DND-41 (cell line): ENCODE results near the gene PTPRN2.

Source experiments
- ATAC-seq: fragments of 200-7000 bp; cut with Tn5 transposase; 3 replicates; pipeline ENCODE4 v1.9.1; 2021; ENCODE audit warnings: low read depth; ENCODE audit not compliant: insufficient read depth
- DNase-seq: peaks from one replicate; pipeline ENCODE4 v3.0.0-alpha.2; 2020
- H2AFZ ChIP-seq: 2 replicates; pipeline ENCODE4 v1.6.0; 2012; ENCODE audit warnings: low read depth, low read length
- H3K27ac ChIP-seq: 2 replicates; pipeline ENCODE4 v1.5.1; 2012; ENCODE audit warnings: low read length, inconsistent platforms
- H3K27me3 ChIP-seq: fragments of 200-600 bp; sonication (generic); 2 replicates; pipeline ENCODE4 v1.6.0; 2012; ENCODE audit warnings: low read length, mild to moderate bottlenecking, inconsistent platforms; ENCODE audit not compliant: insufficient read depth, poor library complexity
- H3K36me3 ChIP-seq: 2 replicates; pipeline ENCODE4 v1.5.1; 2012; ENCODE audit warnings: low read length, inconsistent platforms; ENCODE audit not compliant: insufficient read depth
- H3K4me1 ChIP-seq: 2 replicates; pipeline ENCODE4 v1.5.1; 2012; ENCODE audit warnings: mild to moderate bottlenecking, low read length; ENCODE audit not compliant: insufficient read depth
- H3K4me2 ChIP-seq: 2 replicates; pipeline ENCODE4 v1.6.0; 2012; ENCODE audit warnings: mild to moderate bottlenecking, moderate library complexity, low read length, inconsistent platforms; ENCODE audit not compliant: insufficient read depth
- H3K4me3 ChIP-seq, 2 experiments: fragments of 200-600 bp in 1 of 2; shearing (Covaris generic) in 1 of 2; 2 replicates each; pipeline ENCODE4 v1.5.1; 2012 to 2016; ENCODE audit warnings: inconsistent platforms in 2 of 2, low read length in 2 of 2, mild to moderate bottlenecking in 2 of 2, low read depth in 1 of 2, moderate library complexity in 1 of 2
- H3K79me2 ChIP-seq: 2 replicates; pipeline ENCODE4 v1.6.0; 2012; ENCODE audit warnings: low read length, inconsistent platforms; ENCODE audit not compliant: insufficient read depth
- H3K9ac ChIP-seq: 2 replicates; pipeline ENCODE4 v1.6.0; 2012; ENCODE audit warnings: low read depth, mild to moderate bottlenecking, inconsistent platforms, low read length, moderate library complexity
- H3K9me3 ChIP-seq: 2 replicates; pipeline ENCODE4 v1.5.1; 2012; ENCODE audit warnings: low read length, moderate library complexity, mild to moderate bottlenecking, inconsistent platforms; ENCODE audit not compliant: insufficient read depth, severe bottlenecking
- H4K20me1 ChIP-seq: 2 replicates; pipeline ENCODE4 v1.6.0; 2012; ENCODE audit warnings: low read length; ENCODE audit not compliant: insufficient read depth
- EZH2 ChIP-seq: IDR thresholded peaks from 3 replicates; pipeline ENCODE4 v1.6.1; 2012; ENCODE audit warnings: borderline replicate concordance, low read depth, mild to moderate bottlenecking, moderate library complexity, low read length, inconsistent platforms; ENCODE audit not compliant: severe bottlenecking
- TF ChIP-seq, protein P1 (sequence below): IDR thresholded peaks from 2 replicates; pipeline ENCODE4 v1.5.1; 2012; ENCODE audit warnings: borderline replicate concordance, low read length, moderate library complexity, mild to moderate bottlenecking; ENCODE audit not compliant: poor library complexity, severe bottlenecking; ENCODE audit errors: extremely low read depth

PTPRN2 gene

DNA sequence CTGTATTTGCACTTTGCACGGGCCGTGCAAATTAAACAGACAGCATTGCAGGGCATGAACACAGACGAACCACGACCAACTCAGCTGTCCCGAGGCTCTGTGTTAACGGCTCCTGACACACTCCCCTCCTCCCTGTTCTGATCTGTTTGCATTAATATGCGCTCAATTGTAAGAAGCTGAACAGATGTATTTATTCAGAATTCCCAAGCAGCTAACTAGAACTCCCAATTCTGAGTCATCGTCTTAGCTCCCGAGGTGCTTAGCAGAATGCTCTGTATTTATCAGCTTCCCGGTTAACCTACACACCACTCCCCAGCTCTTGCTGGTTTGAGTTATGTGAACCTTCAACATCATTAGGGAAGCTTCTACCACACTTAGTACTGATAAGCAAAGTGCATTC, 286.4 kb downstream of the PTPRN2 start:
- no peak for DNase-seq
- no peaks in the 10 kb centered on the region for H3K36me3 ChIP-seq
- no peaks in the 10 kb centered on the region for H3K79me2 ChIP-seq

DNA sequence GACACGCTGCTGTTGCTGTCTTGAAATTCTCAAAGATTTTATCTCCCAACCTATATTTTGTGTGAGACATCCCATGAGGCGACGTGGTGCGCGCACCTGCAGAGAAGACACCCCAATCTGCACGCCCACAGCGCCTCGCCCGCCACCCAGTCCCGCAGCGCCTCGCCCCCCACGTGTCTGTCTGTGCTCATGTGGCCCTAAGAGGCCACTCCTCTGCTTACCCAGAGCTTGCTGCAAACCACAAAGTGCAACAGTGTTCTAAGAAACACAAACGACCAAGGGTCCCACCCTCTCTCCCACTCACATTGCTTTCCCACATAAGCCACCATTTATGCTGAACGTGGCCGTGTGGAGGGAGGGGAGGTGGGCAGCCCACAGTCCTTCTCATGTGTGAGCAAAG, 287.2 kb downstream of the PTPRN2 start:
- DNase-seq (no peak), ATAC-seq (no peak)
- no peaks in the 10 kb centered on the region for H3K4me1 ChIP-seq
- no peaks in the 10 kb centered on the region for H4K20me1 ChIP-seq
- H3K36me3 ChIP-seq = no peaks in the 10 kb centered on the region
- no peak overlapping the region for H3K4me2 ChIP-seq
- H3K4me3 ChIP-seq = no peak overlapping the region
- TF ChIP-seq, protein P1, sequence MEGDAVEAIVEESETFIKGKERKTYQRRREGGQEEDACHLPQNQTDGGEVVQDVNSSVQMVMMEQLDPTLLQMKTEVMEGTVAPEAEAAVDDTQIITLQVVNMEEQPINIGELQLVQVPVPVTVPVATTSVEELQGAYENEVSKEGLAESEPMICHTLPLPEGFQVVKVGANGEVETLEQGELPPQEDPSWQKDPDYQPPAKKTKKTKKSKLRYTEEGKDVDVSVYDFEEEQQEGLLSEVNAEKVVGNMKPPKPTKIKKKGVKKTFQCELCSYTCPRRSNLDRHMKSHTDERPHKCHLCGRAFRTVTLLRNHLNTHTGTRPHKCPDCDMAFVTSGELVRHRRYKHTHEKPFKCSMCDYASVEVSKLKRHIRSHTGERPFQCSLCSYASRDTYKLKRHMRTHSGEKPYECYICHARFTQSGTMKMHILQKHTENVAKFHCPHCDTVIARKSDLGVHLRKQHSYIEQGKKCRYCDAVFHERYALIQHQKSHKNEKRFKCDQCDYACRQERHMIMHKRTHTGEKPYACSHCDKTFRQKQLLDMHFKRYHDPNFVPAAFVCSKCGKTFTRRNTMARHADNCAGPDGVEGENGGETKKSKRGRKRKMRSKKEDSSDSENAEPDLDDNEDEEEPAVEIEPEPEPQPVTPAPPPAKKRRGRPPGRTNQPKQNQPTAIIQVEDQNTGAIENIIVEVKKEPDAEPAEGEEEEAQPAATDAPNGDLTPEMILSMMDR = no peak
- TF ChIP-seq EZH2 = no peak
- peaks cover 4% of the 10 kb centered on the region for H3K27me3 ChIP-seq
- H2AFZ ChIP-seq = no peak overlapping the region
- H3K9me3 ChIP-seq = no peaks in the 10 kb centered on the region
- H3K9ac ChIP-seq = no peak overlapping the region
- no peaks in the 10 kb centered on the region for H3K79me2 ChIP-seq
- H3K27ac ChIP-seq = no peak overlapping the region

More for the DNA sequence above, 286.4 kb downstream of the PTPRN2 start:
- no peaks in the 10 kb centered on the region for H3K4me1 ChIP-seq
- H4K20me1 ChIP-seq = no peaks in the 10 kb centered on the region
- ATAC-seq = no peak
- no peak overlapping the region for H3K4me2 ChIP-seq
- TF ChIP-seq, protein P1 = no peak
- TF ChIP-seq EZH2 = no peak
- H3K9ac ChIP-seq = no peak overlapping the region
- H3K4me3 ChIP-seq = no peak overlapping the region
- no peak overlapping the region for H3K27ac ChIP-seq
- H3K27me3 ChIP-seq = peaks cover 4% of the 10 kb centered on the region
- no peak overlapping the region for H2AFZ ChIP-seq
- H3K9me3 ChIP-seq = no peaks in the 10 kb centered on the region

DNA sequence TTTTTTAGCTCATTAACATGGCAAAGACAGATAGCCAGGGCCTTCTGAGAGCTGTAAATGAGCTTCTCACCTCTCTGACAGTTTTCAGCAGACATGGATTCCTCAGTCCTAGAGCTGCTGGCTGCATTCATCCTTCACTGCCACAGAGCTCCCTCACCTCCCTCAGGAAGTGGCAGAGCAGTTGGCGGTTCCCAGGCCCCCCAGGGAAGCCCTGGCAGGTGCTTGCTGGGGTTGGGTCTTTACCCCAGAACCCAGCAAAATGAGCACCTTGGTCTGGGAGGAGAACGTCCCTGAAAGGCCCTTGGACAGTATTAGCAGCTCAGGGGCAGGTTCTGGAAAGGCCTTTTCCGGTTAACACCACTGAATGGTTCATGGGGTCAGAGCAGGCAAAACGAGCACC, 288.0 kb downstream of the PTPRN2 start:
- H3K4me3 ChIP-seq = no peak overlapping the region
- no peaks in the 10 kb centered on the region for H4K20me1 ChIP-seq
- H3K27me3 ChIP-seq = peaks cover 4% of the 10 kb centered on the region
- TF ChIP-seq EZH2 = no peak
- TF ChIP-seq, protein P1 = no peak
- H3K79me2 ChIP-seq = no peaks in the 10 kb centered on the region
- H2AFZ ChIP-seq = no peak overlapping the region
- H3K4me1 ChIP-seq = no peaks in the 10 kb centered on the region
- DNase-seq (no peak), ATAC-seq (no peak)
- H3K9me3 ChIP-seq = no peaks in the 10 kb centered on the region
- H3K4me2 ChIP-seq = no peak overlapping the region
- H3K36me3 ChIP-seq = no peaks in the 10 kb centered on the region
- no peak overlapping the region for H3K27ac ChIP-seq
- no peak overlapping the region for H3K9ac ChIP-seq

DNA sequence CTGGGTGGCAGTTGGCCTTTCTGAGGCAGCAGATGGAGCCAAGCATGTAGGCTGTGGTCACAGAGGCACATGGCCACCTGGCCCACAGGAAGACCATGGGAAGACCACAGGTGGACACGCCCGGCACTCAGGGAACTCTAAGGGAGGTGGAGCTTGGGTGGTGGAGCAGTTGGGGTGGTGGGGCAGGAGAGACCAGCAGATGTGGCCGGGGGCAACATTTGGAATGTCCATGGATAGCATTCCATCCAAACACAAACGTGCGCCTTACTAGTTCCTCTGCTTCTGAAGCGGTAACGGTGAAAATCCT, 290.9 kb downstream of the PTPRN2 start:
- Histone ChIP-seq H3K36me3 (no peaks in the 10 kb centered on the region), H3K4me1 (no peaks in the 10 kb centered on the region), H3K4me2 (no peak overlapping the region), H3K79me2 (no peaks in the 10 kb centered on the region), H2AFZ (no peak overlapping the region), H3K9ac (no peak overlapping the region), H3K9me3 (no peaks in the 10 kb centered on the region), H4K20me1 (no peaks in the 10 kb centered on the region), H3K27me3 (peaks cover 4% of the 10 kb centered on the region), H3K27ac (no peak overlapping the region), H3K4me3 (no peak overlapping the region)
- ATAC-seq (no peak), DNase-seq (no peak)
- TF ChIP-seq EZH2 = no peak
- TF ChIP-seq, protein P1 = no peak
